ENCODE measurements around the gene FAM186B.
A peak's percentile ranks its signal among the peaks of the same experiment; 100 is the strongest.
"Not testable (repeated sequence)": the region's sequence is repeated elsewhere in the genome, so short reads cannot be mapped to it uniquely, and the experiment has no call there.

Gene FAM186B

DNA sequence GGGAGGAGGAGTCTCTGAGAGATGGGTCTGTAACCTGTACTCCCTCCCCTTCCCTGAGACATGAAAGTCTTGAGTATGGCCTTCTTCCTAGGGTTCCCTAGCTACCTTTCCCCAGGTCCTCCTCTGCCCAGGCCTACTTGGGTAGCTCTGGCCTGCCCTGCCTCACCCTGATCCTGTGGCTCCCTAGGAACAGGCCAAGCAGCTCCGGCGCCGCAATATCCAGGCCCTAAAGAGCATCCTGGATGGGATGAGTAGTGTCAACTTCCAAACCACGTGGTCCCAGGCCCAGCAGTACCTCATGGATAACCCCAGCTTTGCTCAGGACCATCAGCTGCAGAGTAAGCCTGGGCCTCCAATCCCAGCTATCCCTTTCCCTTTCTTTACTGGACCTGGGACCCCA, 30.2 kb upstream of the FAM186B start:
- DNase-seq, result no peak
- ATAC-seq, result no peak

DNA sequence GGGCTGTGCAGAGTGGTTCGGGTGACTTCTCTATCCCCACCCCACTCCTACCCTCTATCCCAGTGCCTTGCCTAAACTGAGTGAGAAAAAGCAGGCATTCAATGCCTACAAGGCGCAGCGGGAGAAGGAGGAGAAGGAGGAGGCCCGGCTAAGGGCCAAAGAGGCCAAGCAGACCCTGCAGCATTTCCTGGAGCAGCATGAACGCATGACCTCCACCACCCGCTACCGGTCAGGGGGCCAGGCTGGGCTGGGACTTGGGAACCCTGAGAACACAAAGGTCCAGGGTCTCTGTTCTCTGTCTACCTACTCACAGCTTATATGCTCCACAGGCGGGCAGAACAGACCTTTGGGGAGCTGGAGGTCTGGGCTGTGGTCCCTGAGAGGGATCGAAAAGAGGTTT, 29.6 kb upstream of the FAM186B start:
- DNase-seq, result no peak

DNA sequence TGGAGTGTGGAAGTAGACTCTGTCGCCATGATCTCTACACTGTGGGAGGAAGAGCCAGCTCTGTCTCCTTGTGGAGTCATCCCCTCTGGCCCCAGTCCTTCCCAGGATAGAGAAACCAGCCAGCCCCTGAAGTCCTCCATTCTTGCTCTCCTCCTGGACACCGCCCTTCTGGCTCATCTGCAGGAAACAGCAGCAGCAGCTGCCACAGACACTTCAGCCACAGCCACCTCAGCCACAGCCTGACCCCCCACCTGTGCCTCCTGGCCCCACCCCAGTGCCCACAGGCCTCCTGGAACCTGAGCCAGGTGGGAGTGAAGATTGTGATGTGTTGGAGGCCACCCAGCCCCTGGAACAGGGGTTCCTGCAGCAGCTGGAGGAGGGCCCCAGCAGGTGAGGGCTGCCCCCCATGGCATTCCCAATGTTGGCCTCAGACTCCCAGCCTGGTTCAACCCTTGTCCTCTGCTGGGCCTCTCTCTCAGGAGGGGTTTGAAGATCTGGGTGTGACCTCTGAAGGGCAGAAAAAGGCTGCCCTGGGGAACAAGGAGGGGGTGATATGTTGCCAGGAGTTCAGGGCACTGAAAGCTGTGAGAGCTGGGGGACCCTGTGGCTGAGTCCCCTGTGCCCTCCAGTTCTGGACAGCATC, 28.4 kb upstream of the FAM186B start:
- no peak for DNase-seq
- no peak for ATAC-seq

More for the DNA sequence above, 29.6 kb upstream of the FAM186B start:
- ATAC-seq, result no peak

DNA sequence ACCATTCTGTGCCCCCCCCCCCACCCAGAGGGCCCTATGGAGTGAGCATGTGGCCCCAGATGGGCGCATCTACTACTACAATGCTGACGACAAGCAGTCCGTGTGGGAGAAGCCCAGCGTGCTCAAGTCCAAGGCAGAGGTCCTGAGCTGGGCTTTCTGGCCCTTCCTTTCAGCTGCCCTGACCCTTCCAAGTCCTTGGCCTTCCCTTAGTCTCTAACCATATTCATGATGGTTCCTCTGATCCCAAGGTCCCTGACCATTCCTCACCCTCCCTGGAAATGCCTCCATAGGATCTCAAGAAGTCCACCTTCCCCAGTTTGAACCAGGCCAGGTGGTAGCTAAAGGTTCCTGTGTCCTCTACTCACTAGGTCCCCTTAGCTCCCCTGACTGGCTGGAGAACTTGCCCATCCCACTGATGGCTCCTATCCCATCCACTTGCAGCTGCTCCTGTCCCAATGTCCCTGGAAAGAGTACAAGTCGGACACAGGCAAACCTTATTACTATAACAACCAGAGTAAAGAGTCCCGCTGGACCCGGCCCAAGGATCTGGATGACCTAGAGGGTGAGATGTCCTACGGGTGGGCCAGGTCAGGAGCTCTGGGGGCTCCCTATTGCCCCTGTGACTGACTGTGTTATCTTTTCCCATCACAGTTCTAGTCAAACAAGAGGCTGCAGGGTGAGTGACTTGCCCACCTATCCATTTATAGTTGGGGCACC, 27.7 kb upstream of the FAM186B start:
- DNase-seq (no peak), ATAC-seq (no peak)

DNA sequence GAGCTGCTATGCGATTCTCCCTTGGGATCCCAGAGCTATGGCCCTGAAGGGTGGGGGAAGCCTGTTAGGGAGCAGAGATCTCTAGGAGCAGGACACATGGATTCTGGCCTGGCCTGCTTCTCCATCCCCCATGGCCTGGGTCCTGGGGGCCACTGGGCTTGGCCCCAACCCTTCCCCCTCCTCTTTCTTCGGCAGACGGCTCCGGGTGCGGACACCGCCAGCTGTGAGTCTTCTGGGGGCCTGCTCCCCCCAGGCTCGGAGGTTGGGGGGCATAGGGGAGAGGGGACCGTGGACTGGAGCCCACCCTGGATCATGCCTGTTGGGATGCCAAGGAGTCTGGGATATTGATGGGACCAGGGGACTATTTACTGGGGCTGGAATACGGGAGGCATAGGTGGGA, 27.0 kb upstream of the FAM186B start:
- no peak for DNase-seq
- no peak for ATAC-seq

DNA sequence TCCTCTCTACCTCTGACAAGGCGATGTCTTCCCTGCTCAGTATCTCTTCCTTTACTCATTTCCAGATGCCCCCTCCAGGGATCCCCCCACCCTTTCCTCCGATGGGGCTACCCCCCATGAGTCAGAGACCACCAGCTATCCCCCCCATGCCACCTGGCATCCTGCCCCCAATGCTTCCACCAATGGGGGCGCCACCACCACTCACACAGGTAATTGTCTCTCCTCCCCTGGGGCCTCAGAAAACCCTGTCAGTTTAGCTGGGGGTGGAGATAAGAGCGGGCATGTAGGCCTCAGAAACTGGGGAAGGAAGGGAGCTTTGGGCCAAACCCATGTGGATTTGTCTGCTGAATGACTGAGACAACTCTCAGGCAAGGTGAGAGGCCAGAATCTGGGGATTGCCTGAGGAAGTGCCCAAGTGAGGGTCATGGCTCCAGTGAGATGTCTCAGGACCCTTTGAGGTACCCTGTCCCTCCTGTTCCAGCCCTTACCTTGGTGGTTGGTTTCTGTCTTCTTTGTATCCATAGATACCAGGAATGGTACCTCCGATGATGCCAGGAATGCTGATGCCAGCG, 26.0 kb upstream of the FAM186B start:
- no peak for DNase-seq
- ATAC-seq, result no peak

DNA sequence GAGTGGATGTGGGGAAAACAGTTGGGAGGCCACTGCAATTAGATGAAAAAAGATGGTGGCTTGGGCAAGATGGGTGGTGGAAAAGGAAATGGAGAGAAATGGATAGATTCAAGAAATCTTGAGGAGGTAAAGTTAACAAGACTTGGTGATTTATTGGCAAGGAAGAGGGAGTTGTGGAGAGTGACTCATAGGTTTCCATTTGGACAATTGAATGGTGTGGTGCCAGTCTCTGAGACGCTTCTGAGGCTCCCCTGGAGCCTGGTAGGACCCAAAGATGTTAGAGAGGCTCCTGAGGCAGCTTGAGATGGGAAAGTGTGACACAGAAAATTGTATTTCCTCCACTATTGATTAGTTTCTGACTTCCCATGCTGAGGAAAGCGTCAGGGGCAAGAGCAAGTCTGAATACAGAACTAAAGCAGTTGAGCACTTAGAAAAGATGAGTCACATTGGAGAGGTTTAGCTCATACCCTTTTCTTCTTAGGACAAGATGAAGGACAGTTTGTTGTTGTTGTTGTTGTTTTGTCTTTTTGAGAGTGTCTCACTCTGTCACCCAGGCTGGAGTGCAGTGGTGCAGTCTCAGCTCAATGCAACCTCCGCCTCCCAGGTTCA, 22.4 kb upstream of the FAM186B start:
- ATAC-seq (no peak), DNase-seq (no peak)

DNA sequence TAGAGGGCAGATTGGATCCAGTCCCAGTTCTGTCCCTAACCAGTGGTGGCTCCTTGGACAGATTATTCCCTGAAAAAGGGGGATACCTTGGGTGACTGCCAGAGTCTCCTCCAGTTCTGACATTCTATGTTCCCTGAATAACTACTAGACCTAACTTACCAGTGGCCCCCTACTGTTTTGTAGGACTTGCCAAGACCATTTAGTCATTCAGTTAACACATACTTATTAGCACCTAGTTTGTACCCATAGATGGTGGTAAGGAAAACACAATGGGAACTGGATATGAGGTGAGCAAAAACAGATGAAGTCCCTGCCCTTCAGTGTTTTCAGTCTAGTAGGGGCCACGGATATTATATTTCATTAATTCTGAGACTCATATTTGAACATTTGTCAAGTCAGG, 21.4 kb upstream of the FAM186B start:
- no peak for DNase-seq
- no peak for ATAC-seq

DNA sequence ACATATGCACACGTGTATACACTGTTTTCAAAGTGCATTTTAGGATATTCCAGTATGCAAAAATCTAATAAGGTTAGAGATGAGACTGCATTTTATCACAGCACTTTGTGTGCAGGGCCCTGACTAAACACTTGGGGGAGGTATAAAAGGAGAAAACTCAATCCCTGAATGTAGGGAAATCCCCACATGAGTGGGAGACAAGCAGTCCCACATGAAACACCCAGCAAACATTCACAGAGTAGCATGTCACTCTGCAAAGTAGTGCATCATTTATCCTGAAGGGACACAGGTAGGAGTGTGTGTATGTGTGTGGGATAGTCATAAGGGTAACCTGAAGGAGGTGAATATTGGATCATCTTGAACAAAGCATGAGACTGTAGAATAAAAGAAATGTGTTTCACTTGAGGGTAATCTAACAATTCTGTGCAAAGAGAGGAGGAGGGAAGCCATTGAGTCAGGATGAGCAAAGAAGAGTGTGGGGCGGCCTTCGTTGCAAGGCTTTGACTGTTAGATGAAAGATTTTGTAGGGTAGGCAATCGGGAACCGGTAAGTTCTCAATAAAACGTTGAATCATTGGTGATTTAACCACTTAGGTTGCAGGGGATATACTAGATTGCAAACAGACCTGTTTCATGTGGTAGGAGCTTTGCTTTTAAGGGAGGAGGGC, 20.9 kb upstream of the FAM186B start:
- no peak for DNase-seq
- peak; percentile 33 for ATAC-seq

DNA sequence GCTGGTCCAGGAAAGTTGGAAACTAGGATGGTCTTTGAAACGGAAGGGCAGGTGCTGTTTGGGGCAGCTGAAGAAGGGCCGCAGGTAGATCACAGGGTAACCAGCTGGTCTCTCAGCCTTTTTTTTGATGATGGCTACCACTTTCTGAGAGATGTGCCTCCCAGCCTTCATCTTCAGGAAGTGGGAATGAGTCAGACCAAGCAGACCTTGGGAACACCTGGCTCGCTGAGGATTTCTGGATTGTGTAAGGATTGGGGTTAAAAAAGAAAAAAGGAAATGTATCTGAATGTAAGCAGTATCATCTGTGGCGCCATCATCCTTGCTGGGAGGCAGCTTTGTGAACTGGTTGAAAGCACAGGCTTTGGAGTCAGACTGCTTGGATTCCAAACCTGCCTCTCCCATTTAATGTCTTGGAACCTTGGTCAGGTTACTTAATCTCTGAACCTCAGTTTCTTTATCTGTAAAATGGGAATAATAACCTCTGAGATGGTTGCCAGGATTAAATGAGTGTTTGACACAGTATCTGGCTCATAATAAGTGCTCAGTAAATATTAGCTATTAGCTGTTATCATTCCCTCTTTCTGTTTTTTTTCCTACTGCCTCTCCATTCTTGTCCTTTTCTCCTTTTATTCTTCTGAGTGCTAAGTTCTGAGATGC, 19.6 kb upstream of the FAM186B start:
- ATAC-seq (no peak), DNase-seq (no peak)

DNA sequence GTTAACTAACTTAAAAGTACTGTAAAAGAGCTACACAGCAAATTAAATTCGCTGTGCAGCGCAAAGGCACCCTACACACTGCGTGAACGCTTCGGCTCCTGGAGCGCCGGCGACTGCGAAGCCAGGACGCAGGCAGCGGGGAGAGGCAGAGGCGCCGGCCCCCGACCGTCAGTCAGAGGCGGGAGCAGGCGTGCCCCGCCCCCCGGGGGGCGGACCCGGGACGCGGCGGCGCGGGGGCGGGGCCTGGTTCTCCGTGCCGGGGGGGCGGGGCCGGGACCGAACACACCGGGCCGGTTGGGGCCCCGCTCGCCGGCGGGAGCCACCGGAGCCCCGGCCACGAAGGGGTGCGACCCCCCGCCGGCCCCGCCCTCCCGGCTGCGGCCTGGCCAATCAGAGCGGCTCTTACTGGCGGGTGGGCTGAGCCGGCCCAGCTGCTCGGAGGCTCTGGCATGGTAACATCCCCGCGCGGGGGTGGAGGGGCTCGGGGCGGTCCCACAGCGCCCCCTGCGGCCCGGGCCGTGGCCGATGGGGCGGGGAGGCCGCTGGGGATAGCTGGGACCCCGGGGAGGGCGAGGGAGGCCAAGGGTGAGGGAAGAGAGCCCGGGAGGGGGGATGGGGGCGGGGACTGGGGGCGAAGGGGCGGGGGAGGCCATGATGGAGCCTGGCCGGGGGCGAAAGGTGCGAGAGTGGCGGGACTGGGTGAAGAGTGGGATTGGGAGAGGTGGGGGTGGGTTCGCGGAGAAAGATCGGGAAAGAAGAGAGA, 17.9 kb upstream of the FAM186B start, which contains the start of gene PRPF40B:
Gene PRPF40B (plus strand): TSS at position 420 of the 763 bp plus-strand sequence. CDS start 30 bp downstream, at position 450.
- DNase-seq (peak; percentile 90), ATAC-seq (peak; percentile 77)

DNA sequence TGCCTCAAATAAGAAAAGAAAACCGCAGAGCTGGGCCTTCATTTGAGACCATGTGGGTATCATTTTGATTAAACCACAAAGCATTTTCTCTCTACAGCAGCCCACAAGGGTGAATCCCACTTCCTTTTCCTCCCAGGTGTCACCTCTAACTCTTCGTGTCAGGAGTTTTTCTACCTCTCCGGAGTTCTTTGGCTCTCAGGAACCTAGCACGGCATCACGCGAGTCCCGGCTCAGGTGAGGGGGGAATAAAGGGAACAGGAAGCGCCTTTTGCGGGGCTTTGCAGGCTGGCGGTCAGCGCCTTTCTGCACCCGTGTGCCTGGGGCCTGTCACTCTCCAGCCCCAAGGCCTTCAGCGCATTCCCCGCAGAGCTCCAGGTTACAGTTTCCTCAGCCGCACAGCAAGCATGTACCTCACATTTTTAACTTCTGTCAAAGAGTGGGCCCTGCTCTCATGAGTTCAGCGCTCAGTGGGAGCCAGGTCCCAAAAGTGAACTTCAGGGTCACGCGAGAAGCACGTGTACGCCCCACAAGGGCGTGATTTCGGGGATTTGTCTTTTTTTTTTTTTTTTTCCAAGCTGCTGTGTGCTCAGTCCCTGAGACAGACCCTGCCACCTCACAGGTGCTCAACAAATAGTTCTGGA, 17.2 kb upstream of the FAM186B start:
- DNase-seq, result peak; percentile 55
- ATAC-seq, result peak; percentile 47

DNA sequence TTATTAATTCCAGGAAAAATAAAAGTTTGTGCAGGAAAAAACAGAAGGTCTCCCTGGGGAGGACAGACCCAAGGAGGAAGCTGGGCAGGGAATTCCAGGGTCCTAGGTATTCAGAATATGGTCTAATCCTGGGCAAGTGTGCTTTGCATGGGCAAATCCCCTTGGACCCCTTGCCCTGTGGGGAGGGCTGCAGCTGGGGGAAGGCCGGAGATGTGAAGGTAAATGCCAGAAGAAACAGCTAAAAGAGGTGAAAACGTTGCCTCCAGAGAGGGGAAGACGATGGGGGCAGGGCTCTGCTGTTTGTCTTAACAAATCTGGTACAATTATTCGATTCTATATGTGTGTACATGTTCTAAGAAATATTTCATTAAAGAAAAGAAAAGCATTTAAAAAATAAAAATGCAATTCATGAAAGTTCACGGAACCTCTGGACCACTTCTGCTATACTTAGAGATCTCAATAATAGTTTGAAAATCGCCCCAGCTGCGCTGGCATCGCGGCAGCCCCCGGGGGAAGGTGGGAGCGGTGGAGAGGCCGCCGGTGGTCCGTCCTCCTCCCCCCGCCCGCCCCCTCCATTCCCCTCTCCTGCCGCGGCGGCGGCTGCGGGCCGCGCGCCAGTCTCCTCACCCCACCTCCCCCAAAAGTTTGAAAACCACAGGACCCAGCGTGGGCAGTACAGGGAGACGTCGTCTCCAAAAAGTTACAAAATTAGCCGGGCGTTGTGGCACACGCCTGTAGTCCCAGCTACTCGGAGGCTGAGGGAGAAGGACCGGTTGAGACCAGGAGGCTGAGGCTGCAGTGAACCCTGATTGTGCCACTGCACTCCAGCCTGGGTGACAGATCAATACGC, 16.4 kb upstream of the FAM186B start:
- DNase-seq (no peak), ATAC-seq (no peak)

DNA sequence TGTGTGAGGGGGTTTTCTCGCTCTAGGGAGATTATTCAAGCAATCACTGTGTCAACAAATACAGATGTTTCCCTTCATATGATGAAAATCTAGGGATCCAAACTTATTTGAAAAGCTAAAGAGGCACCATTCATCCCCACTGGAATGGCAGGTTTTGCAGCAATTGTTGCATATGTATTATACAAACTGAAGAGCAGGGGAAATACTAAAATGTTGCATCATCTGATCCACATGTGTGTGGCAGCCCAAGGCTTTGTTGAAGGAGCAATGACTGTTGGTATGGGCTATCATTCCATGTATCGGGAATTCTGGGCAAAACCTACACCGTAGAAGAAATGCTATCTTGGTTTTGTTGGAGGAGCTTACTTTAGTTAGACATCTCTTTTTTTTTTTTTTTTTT, 13.8 kb upstream of the FAM186B start:
- ATAC-seq, result no peak

DNA sequence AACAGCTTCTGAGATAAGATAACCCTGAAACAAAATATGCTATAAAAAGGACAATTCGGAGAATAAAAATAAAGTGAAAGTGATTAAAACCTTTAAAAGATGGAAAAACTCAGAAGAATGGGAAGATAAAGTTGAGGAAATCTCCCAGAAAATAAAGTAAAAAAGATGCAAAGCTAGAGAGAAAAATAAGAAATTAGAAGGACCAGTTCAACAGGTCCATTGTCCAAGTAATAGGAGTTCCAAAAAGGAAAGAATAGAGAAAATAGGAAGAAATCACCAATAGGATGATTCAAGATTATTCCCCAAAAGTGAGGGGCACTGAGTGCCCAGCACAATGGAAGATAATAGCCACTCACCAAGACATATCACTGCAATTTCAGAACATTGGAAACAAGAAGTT, 13.1 kb upstream of the FAM186B start:
- ATAC-seq (no peak), DNase-seq (no peak)

More for the DNA sequence above, 13.8 kb upstream of the FAM186B start:
- no peak for DNase-seq

DNA sequence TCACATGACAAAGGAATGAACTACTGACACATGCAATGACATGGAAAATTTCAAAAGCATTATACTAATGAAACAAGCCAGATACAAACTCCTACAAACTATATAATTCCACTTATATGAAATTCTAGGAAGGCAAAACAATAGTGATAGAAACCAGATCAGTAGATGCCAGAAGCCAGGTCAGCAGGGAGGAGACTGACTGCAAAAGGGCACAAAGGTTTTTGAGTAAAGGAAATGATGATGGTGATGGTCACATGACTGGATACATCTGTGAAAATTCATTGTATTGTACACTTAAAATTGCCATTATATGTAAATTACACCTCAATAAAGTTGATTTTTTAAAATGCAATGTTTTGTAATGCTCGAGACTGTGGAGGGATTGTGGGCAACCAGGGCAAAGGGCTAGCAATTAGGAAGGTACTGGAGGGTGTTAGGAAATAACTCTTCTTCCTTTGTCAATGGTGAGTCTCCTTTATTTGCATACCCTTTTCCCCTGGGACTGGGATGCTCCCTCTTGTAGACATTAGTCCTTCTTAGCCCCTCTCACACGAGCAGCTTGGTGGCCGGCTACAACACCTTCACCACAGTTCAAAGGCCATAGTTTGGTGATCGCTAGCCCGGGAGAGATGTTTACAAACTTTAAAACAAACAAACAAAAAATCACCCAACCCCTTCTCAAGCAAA, 11.2 kb upstream of the FAM186B start:
- ATAC-seq, result no peak

DNA sequence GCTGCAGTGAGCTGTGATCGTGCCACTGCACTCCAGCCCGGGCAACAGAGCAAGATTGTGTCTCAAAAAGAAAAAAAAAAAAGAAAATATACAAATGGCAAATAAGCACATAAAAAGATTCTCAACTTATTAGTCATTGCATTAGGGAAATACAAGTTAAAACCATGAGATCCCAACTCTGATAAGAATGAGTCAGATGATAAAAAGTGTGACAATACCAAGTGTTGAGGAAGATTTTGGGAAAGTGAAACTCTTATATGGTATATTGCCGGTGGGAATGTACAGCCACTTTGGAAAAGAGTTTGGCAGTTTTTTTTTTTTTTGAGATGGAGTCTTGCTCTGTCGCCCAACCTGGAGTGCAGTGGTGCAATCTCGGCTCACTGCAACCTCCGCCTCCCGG, 10.3 kb upstream of the FAM186B start:
- DNase-seq (no peak), ATAC-seq (no peak)

More for the DNA sequence above, 11.2 kb upstream of the FAM186B start:
- DNase-seq, result no peak

DNA sequence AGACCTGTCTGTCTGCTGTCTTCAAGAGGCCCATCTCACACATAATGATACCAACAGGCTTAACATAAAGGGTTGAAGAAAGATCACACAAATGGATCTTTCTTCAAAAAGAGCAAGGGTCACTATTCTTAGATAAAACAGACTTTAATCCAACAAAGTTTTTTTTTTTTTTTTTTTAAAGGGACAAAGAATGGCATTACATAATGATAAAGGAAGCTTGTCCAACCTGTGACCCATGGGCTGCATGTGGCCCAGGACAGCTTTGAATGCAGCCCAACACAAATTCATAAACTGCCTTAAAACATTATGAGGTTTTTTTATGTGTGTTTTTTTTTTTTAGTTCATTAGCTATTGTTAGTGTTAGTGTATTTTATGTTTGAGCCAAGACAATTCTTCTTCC, 6.8 kb upstream of the FAM186B start:
- ATAC-seq (no peak), DNase-seq (no peak)

DNA sequence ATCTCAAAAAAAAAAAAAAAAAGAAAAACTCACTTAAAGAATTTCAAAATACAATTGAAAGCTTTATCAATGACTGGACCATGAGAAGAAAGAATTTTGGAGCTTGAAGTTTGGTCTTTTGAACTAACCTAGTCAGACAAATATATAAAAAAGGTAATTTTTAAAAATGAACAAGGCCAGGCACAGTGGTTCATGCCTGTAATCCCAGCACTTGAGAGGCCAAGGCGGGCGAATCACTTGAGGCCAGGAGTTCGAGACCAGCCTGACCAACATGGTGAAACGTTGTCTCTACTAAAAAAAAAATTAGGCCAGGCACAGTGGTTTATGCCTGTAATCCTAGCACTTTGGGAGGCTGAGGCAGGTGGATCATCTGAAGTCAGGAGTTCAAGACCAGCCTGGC, 5.3 kb upstream of the FAM186B start:
- not testable (repeated sequence) for DNase-seq

More for the DNA sequence above, 5.3 kb upstream of the FAM186B start:
- ATAC-seq, result not testable (repeated sequence)
